Tibial nerve (tissue), 3 donors: Measurements from ENCODE around the gene ANO2.

ENCODE experiments used
- CTCF ChIP-seq, 5 experiments: fragments of 200-600 bp in 3 of 5; fragments of 450-650 bp in 2 of 5; sonication (generic) in 3 of 5; IDR thresholded peaks; one replicate each; pipeline ENCODE4 v1.5.1; 2016 to 2019; ENCODE audit warnings: antibody characterized with exemption in 5 of 5, mild to moderate bottlenecking in 3 of 5, moderate library complexity in 2 of 5
- POLR2A ChIP-seq, 2 donors: fragments of 450-650 bp; IDR thresholded peaks; one replicate each; pipeline ENCODE4 v1.6.1; 2017; ENCODE audit warnings: antibody characterized with exemption in 2 of 2, mild to moderate bottlenecking in 2 of 2, moderate library complexity in 2 of 2

DNA sequence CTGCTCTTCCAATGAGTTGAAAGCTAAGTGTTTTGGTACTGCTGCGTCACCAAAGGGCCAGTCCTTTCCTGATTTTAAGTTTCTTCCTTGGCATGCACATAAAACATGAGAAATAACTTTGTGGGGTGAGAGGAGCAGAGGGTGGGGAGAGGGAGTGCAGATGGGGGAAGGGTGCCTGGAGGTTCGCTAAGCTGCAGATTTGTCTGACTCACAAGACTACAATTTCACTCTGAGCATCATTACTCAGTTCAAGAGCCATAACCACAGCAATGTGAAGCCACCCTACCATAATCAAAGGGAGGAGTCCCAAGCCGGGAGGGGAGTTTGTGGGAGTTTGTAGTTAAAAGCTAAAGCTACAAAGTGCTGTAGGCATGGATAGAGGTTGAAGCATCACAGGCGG, 136.1 kb downstream of the ANO2 start:
- TF ChIP-seq CTCF (IDR thresholded peaks at IDR 0.05) (no peak), POLR2A (IDR thresholded peaks at IDR 0.05) (no peak)
